Measurements from ENCODE around the gene CCDC85C. TPM values are rescaled to one million over a fixed set of nuclear protein-coding genes. Genes with fewer than 3 reads are reported as not detected.

The CCDC85C gene
- total RNA-seq = 4.5 and 11.0 TPM in 2 replicates

DNA sequence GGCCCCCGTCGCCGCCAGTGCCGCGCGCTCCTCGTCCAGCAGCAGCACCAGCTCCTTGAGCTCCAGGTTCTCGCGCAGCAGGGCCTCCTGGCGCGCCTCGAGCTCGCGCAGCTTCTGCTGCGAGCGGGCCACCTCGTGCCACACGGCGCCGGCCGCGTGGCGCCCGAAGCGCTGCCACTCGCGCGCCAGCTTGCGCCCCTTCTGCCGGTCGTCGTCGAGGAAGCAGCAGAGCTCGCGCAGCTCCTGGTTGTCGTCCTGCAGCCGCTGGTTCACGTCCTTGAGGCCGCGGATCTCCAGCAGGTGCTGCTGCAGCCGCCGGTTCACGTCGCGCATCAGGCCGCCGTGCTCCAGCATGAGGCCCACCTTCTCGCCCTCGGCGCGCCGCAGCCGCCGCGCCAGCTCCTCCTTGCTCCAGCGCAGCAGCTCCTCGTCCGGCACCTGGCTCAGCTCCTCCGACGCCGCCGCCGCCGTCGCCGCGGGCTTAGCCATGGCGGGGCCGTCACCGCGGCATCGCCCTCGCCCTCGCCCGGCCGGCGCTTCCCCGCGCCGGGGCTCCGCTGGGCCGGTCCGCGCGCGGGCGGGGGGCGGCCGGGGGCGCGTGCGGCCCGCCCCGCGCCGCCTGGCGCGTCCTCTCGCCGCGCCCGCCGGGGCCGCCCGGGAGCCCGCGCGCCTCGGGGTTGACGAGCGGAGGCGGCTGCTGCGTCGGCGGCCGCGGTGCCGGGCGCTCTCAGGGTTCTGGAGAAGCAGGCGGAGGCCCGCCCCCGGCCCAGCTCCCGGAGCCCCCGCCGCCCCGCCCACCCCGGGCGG lies at the start of gene CCDC85C:
CCDC85C (minus strand) TSS at position 737 of the 807 bp plus-strand sequence; CDS start at position 489, 248 bp downstream.

GRCh38 chr14:99644723-99645544 lies 40.9 kb upstream of the CCDC85C start, which contains the start of gene HHIPL1:
TSS of gene HHIPL1 (plus strand) at chr14:99645129. CDS start at chr14:99645208, 79 bp downstream.

DNA sequence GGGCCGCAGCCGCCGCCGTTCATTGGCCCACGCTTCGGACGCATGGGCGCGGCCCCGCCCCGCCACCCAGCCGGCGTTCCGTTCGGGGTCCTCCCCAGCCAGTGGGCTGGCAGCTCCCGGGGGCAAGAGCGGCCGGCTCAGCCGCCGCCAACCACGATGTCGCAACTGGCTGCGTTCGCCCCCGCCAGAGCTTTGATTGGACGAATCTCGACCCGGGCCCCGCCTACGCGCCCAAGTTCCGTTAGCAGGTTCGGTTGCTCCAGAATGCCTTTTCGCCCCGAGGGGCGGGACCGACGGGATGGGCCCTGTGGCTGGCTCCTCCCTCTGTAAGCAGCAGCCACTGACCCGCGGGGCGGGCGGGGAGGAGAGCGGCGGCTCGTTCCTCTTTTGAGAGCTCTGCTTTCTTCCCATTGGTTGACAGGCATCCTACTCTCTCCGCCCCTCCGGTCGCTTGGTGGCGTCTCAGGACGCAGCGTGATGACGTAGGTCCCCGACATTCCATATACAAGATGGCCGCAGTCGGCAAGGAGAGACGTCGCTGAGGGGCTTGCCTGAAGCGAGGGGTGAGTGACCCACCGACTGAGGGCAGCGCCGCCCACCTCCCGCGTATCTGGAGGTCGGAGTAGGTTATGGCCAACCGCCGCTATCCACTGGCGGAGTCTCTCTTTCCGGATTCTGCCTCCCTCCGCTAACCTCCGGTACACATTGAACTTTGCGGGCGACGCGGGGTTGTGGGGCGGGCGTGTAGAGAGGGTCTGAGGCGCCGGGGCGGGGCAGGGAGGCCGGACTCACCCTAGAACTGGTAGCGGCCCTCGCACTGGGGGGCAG lies 122.9 kb downstream of the CCDC85C start, which contains the start of gene CCNK:
CCNK (plus strand) TSS at position 493 of the 828 bp plus-strand sequence. CDS start 11,269 bp downstream, outside the sequence.

DNA sequence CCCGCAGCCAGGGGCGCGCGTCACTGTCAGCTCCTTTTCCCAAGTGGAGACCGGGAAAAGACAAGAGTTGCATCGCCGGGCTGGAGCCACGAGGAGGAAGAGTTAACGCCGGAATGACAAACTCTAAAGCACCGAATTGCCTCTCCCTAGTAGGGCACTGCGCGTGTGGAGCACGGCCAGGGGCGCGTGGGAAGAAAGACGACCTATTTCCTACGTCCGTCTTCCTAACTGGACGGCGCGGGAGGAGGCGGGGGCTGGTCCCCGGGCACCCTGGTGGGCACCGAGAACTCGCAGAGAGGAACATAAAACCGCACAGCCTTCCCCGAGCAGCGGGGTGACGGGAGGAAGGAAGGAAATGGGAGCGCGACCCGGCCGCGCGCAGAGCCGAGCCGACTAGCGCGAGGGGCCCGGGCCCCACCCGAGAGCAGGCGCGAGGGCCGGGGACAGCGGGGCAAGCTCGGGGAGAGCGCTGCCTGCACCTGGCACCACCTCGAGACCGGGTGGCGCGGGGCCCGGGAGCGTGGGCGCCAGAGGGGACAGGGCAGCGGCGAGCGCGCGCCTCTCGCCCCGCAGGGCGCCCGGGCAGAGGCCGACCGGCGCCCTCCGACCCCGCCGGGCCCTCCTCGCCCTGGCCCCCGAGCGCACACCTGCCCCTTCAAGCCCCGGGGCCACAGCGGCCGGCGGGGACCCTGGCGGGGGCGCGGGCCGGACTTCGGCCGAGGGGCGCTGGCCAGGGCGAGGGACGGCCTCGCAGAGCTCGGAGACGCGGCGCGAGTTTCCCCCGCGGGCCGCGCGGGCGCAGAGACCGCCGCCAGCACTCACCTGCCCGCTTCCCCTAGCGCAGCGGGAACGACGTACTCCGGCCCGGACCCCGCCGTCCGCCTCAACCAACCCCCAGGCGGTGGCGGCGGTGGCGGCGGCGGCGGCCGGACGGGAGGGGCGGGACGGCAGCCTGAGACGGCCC lies 123.8 kb downstream of the CCDC85C start, which contains the start of gene SETD3:
SETD3 (minus strand) TSS at position 954 of the 964 bp plus-strand sequence. CDS start 15,054 bp downstream, outside the sequence.

Other genes starting within 250 kb of the CCDC85C start
- 46.3 and 56.4 TPM in 2 replicates for gene SETD3, start 123.3 kb downstream of the CCDC85C start, total RNA-seq
- 25.8 and 54.1 TPM in 2 replicates for gene CCNK, start 122.8 kb downstream of the CCDC85C start, total RNA-seq
- 7.7 and 11.1 TPM in 2 replicates for gene HHIPL1, start 40.9 kb upstream of the CCDC85C start, total RNA-seq
- gene CYP46A1, start 80.1 kb upstream of the CCDC85C start, total RNA-seq = 0.09 and 0.30 TPM in 2 replicates
- gene EML1, start 189.2 kb upstream of the CCDC85C start, total RNA-seq = 6.0 and 7.7 TPM in 2 replicates

Measured in smooth muscle cell of the umbilical artery (primary cell).